ENCODE results near the gene DOK4. TPM values are rescaled to one million over a fixed set of nuclear protein-coding genes. Genes with fewer than 3 reads are reported as not detected.

DOK4 gene
- total RNA-seq, 4 donors from 2014 or later = 16.6 to 36.6 (median 26.6) TPM

DNA sequence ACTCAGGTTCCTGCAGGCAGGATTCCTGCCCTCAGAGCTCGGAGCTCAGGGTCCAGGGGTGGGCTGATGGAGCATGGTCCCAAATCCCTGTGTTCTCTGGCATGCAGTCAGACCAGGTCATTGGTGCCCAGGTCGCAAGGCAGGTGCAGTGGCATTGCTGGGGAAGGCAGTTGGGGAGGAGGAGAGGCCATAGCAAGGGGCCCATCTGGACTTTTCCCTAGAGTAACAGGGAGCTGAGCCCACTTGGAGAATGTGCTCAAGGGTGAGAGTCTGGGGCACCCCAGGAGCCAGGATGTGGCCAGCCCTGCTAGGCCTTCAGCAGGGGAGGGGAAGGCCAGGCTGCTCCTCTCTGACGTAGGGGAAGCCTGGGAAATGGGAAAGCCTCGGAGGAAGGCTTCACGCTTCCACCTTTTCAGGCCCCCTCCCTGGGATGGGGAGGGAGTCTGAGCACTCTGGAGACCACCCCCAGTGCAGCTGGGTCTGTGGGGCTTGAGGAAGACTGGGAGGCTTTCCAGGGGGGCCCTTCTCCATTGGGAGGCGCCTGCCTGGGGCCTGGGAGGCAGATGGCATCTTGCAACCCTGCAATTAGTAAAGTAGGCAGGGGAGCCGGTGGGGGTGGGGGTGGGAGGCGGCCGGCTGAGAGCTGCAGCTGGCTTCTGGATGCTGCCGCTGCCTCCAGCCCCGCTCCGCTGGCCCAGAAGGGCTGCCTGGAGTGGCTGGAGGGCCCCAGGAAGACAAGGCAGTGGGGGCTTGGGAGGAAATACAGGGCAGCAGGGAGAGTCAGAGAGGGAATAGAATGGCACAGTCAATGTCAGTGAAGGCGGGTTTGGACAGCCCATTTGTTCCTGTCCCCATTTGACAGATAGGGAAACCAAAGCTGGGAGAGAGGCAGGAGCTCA, 21.1 kb upstream of the DOK4 start:
- TF ChIP-seq POLR2AphosphoS5 (IDR thresholded peaks at IDR 0.05) (no peak), POLR2A (IDR thresholded peaks at IDR 0.05) (no peak), EP300 (IDR thresholded peaks at IDR 0.05) (no peak)
- TF ChIP-seq, protein P1, sequence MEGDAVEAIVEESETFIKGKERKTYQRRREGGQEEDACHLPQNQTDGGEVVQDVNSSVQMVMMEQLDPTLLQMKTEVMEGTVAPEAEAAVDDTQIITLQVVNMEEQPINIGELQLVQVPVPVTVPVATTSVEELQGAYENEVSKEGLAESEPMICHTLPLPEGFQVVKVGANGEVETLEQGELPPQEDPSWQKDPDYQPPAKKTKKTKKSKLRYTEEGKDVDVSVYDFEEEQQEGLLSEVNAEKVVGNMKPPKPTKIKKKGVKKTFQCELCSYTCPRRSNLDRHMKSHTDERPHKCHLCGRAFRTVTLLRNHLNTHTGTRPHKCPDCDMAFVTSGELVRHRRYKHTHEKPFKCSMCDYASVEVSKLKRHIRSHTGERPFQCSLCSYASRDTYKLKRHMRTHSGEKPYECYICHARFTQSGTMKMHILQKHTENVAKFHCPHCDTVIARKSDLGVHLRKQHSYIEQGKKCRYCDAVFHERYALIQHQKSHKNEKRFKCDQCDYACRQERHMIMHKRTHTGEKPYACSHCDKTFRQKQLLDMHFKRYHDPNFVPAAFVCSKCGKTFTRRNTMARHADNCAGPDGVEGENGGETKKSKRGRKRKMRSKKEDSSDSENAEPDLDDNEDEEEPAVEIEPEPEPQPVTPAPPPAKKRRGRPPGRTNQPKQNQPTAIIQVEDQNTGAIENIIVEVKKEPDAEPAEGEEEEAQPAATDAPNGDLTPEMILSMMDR (IDR thresholded peaks at IDR 0.05) = no peak
- Histone ChIP-seq H3K27me3 (peaks cover 16% of the 10 kb centered on the region), H3K4me1 (peaks cover 0 to 11% (median 0%) of the 10 kb centered on the region in 3 donors), H3K27ac (no peak overlapping the region), H3K4me3 (no peak overlapping the region), H3K36me3 (peaks cover 0 to 8% of the 10 kb centered on the region in 2 donors), H3K9me3 (no peaks in the 10 kb centered on the region)
- ATAC-seq = no peak
- 68% methylated on average over 4 of the region's 13 CpGs; no CpG with 5 or more reads in 1 of the 2 donors for WGBS, 2 donors (ENCODE audit: low coverage in 1 of 2)

DNA sequence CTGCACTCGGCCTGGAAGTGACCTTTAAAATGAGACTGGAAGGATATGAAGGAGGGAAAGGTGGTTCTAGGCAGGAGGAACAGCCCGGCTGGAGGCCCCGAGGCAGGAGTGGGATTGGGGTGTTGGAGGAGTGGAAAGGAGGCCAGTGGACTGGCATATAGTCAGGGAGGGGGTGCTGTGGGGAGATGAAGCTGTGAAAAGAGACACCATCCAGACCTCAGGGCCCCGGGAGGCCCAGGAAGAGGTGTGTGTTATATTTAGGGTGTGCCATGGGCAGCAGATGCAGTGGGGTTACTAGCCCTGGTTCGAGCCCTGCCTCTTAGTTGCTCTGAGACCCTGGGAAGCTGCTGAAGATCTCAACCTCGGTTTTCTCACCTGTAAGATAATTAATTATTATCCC, 18.9 kb upstream of the DOK4 start:
- H3K9me3 ChIP-seq = no peaks in the 10 kb centered on the region
- no peaks in the 10 kb centered on the region for H3K36me3 ChIP-seq
- ATAC-seq = no peak
- TF ChIP-seq, protein P1 (IDR thresholded peaks at IDR 0.05) = no peak
- TF ChIP-seq POLR2A (IDR thresholded peaks at IDR 0.05) = no peak
- no peak for TF ChIP-seq EP300 (IDR thresholded peaks at IDR 0.05)
- TF ChIP-seq POLR2AphosphoS5 (IDR thresholded peaks at IDR 0.05) = no peak
- no peak overlapping the region for H3K27ac ChIP-seq
- peaks cover 16% of the 10 kb centered on the region for H3K27me3 ChIP-seq
- H3K4me3 ChIP-seq = no peak overlapping the region
- WGBS, 2 donors (ENCODE audit: low coverage in 1 of 2) = 67 to 82% methylated on average over 1 to 5 of the region's 6 CpGs
- peaks cover 0 to 6% (median 0%) of the 10 kb centered on the region in 3 donors for H3K4me1 ChIP-seq

DNA sequence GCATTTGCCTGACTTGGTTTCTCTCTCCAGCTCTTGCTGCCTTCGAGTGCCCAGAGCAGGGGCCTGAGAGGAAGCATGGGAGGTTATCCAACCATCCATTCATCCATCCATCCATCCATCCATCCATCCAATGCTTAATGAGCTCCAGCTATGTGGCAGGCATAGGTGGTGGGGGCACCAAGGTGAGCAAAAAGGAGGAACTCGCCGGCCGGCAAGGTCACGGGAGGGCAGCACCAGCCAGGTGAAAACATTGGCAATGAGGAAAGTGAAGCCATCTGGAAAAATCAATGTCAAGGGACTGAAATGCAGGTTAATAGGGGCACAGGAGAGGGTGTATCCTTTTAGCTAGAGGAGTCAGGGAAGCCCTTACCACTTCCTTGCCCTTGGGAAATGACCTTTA, 18.2 kb upstream of the DOK4 start:
- H3K27me3 ChIP-seq = peaks cover 16% of the 10 kb centered on the region
- WGBS, 2 donors (ENCODE audit: low coverage in 1 of 2) = 71% methylated on average over 4 of the region's 5 CpGs; no CpG with 5 or more reads in 1 of the 2 donors
- H3K9me3 ChIP-seq = no peaks in the 10 kb centered on the region
- TF ChIP-seq EP300 (IDR thresholded peaks at IDR 0.05) (no peak), POLR2AphosphoS5 (IDR thresholded peaks at IDR 0.05) (no peak), POLR2A (IDR thresholded peaks at IDR 0.05) (no peak)
- TF ChIP-seq, protein P1 (IDR thresholded peaks at IDR 0.05) = no peak
- H3K27ac ChIP-seq = no peak overlapping the region
- H3K4me3 ChIP-seq = no peak overlapping the region
- no peaks in the 10 kb centered on the region for H3K36me3 ChIP-seq
- no peak for ATAC-seq
- H3K4me1 ChIP-seq = no peaks in the 10 kb centered on the region

DNA sequence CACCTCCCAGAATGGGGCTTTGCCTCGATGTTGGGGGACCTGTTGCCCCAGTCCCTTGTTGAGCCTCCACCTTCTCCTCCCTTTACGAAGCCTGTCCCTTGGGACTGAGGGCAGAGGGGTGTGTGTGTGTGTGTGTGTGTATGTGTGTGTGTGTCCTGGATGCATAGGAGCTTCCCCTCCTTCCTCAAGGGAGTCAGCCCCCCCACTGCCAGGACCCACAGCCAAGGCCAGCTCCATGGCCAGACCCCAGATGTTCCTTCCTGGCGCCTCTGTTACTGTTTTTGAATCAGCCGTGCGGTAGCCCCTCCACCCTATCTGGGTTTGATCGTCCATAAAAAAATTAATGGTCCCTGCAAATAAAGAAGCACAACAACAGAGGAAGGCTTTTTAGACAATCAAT, 17.7 kb upstream of the DOK4 start:
- Histone ChIP-seq H3K27ac (no peak overlapping the region), H3K4me3 (no peak overlapping the region), H3K36me3 (no peaks in the 10 kb centered on the region), H3K9me3 (no peaks in the 10 kb centered on the region), H3K4me1 (no peaks in the 10 kb centered on the region), H3K27me3 (peaks cover 16% of the 10 kb centered on the region)
- WGBS, 2 donors (ENCODE audit: low coverage in 1 of 2) = 48% methylated on average over 4 of the region's 6 CpGs; no CpG with 5 or more reads in 1 of the 2 donors
- no peak for TF ChIP-seq POLR2A (IDR thresholded peaks at IDR 0.05)
- TF ChIP-seq EP300 (IDR thresholded peaks at IDR 0.05) = no peak
- TF ChIP-seq POLR2AphosphoS5 (IDR thresholded peaks at IDR 0.05) = no peak
- TF ChIP-seq, protein P1 (IDR thresholded peaks at IDR 0.05) = no peak
- no peak for ATAC-seq

DNA sequence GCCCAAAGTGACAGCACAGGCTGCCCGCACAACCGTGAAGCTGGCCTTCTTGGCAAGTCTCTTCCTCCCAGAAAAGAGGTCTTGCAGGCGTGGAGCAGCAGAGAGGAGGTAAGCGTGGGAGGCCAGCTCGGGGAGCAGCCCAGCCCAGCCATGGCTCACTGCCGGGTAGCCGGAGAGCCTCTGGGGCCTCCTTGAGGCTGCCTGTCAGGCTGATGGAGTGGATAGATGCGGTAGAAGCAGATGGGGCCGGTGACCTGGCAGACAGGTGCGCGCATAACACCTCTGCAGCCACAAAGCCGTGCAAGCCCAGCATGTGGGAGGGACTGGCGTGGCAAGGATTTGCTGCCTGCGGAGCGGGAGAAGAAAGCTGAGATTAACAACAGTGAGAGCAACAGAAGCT, 17.1 kb upstream of the DOK4 start:
- Histone ChIP-seq H3K9me3 (no peaks in the 10 kb centered on the region), H3K27me3 (peaks cover 13% of the 10 kb centered on the region), H3K36me3 (no peaks in the 10 kb centered on the region), H3K27ac (no peak overlapping the region), H3K4me3 (no peak overlapping the region), H3K4me1 (no peaks in the 10 kb centered on the region)
- TF ChIP-seq POLR2AphosphoS5 (IDR thresholded peaks at IDR 0.05) (no peak), POLR2A (IDR thresholded peaks at IDR 0.05) (no peak), EP300 (IDR thresholded peaks at IDR 0.05) (no peak)
- TF ChIP-seq, protein P1 (IDR thresholded peaks at IDR 0.05) = no peak
- 0 to 67% methylated on average over 1 to 3 of the region's 15 CpGs for WGBS, 2 donors (ENCODE audit: low coverage in 1 of 2)
- no peak for ATAC-seq

Measured in gastroesophageal sphincter (tissue), 4 donors.